ENCODE data around the gene KRT75. TPM values are rescaled to one million over a fixed set of nuclear protein-coding genes. Genes with fewer than 3 reads are reported as not detected.

KRT75 gene
- total RNA-seq, 1 experiment from 2014 or later, result not detected

- ChIA-PET POLR2A (interaction anchor here (1.7 kb wide), 1 partner anchor 292 kb away, joined by 4 read pairs; no protein-coding TSS in a partner anchor), CTCF (interaction anchor here (1.1 to 2.8 kb wide), 3 partner anchors 33 to 437 kb away, joined by 3 to 9 read pairs (median 3); no protein-coding TSS in a partner anchor)
- DNase-seq (ENCODE audit: low read depth, low spot score), result peak; percentile 73
These were observed 6.7 kb upstream of the KRT75 start for GRCh38 chr12:52440821-52441319.

More at GRCh38 chr12:52440821-52441319, 6.7 kb upstream of the KRT75 start:
- H3K9ac ChIP-seq (ENCODE audit: low read length), result peak overlapping the region; percentile 47
- intact Hi-C loops (cut with micrococcal nuclease), result no loop called here
- H3K4me1 ChIP-seq (ENCODE audit: control insufficient read depth in 1 of 2, insufficient read depth in 2 of 2, low read length in 2 of 2), result peaks cover 28 to 84% of the 10 kb centered on the region in 2 experiments
- H2AFZ ChIP-seq (ENCODE audit: low read depth, low read length, poor library complexity, severe bottlenecking), result peak overlapping the region; percentile 25
- H3K9me2 ChIP-seq (ENCODE audit: insufficient read depth), result no peaks in the 10 kb centered on the region
- no peaks in the 10 kb centered on the region for H3K27me3 ChIP-seq (ENCODE audit: insufficient read depth, low read length)
- TF ChIP-seq TCF7L2 (IDR thresholded peaks at IDR 0.05; ENCODE audit: borderline replicate concordance, extremely low read depth, insufficient read depth, insufficient read length) (no peak), RAD21 (IDR thresholded peaks at IDR 0.05; ENCODE audit: low read depth) (no peak), ZBTB33 (IDR thresholded peaks at IDR 0.05; ENCODE audit: extremely low read depth, insufficient replicate concordance, low read length) (no peak), SRF (IDR thresholded peaks at IDR 0.05; ENCODE audit: low read depth) (no peak), SIN3A (IDR thresholded peaks at IDR 0.05; ENCODE audit: low read depth) (no peak), ELF1 (IDR thresholded peaks at IDR 0.05; ENCODE audit: borderline replicate concordance, low read depth) (no peak), ZNF274 (IDR thresholded peaks at IDR 0.05; ENCODE audit: low read depth, low read length) (no peak), EZH2phosphoT487 (IDR thresholded peaks at IDR 0.05; ENCODE audit: borderline replicate concordance) (no peak), EGR1 (IDR thresholded peaks at IDR 0.05; ENCODE audit: low read depth) (no peak), REST (IDR thresholded peaks at IDR 0.05; ENCODE audit: low read depth) (no peak), EZH2 (IDR thresholded peaks at IDR 0.05) (no peak), JUND (IDR thresholded peaks at IDR 0.05) (no peak), CEBPB (IDR thresholded peaks at IDR 0.05; ENCODE audit: low read depth) (no peak), SP1 (IDR thresholded peaks at IDR 0.05; ENCODE audit: low read depth) (no peak), CBX3 (IDR thresholded peaks at IDR 0.05; ENCODE audit: low read depth) (no peak; the same call in 1 of the 2 replicates)
- peak overlapping the region in 1 of 2 experiments; percentile 11; a peak in 2 of 4 replicates for H3K4me3 ChIP-seq (replicated peaks in 1 of 2; ENCODE audit: low read depth in 1 of 2, low read length in 2 of 2)
- peak overlapping the region; percentile 60; the same call in 1 of the 2 replicates for H3K27ac ChIP-seq (ENCODE audit: low read depth, low read length)
- no peaks in the 10 kb centered on the region for H3K36me3 ChIP-seq (ENCODE audit: control insufficient read depth in 1 of 2, insufficient read depth in 2 of 2, low read length in 2 of 2)
- H3K79me2 ChIP-seq (ENCODE audit: insufficient read depth, low read length), result no peaks in the 10 kb centered on the region
- no peaks in the 10 kb centered on the region for H3K9me3 ChIP-seq (ENCODE audit: control insufficient read depth in 1 of 2, insufficient read depth in 1 of 2, low read depth in 1 of 2, low read length in 2 of 2)
- H3K4me2 ChIP-seq (ENCODE audit: low read length), result peak overlapping the region; percentile 68
- no peaks in the 10 kb centered on the region for H4K20me1 ChIP-seq (ENCODE audit: insufficient read depth)
- peak; percentile 64 for ATAC-seq
- no TSS peak for BruUV-seq (replicated peaks)
- RAD21 ChIA-PET (ENCODE audit: low non-redundant PET in 1 of 2, low total read pairs in 2 of 2, uncharacterized antibody in 2 of 2, unreplicated experiment in 2 of 2), result interaction anchor here in 1 of 2 experiments (1.3 kb wide), 1 partner anchor 45 kb away, joined by 3 read pairs; no protein-coding TSS in a partner anchor
